HL-60 (cell line): Measurements from ENCODE around the gene SFPQ.

ENCODE experiments used
- DNase-seq, 2 experiments: peaks; one replicate each; pipeline ENCODE4 v3.0.0-alpha.2; 2010 to 2020; ENCODE audit warnings: low read depth in 1 of 2, low spot score in 1 of 2
- H3K27ac ChIP-seq: fragments of 250-450 bp; sonication (Bioruptor Pico); replicated peaks from 2 replicates; pipeline ENCODE4 v1.5.1; 2020; ENCODE audit warnings: mild to moderate bottlenecking, moderate library complexity
- H3K27me3 ChIP-seq: fragments of 250-450 bp; sonication (Bioruptor Pico); 2 replicates; pipeline ENCODE4 v1.5.1; 2021; ENCODE audit warnings: mild to moderate bottlenecking, moderate library complexity; ENCODE audit not compliant: insufficient read depth, poor library complexity, severe bottlenecking
- H3K4me3 ChIP-seq: replicated peaks from 2 replicates; pipeline ENCODE4 v1.5.1; 2011; ENCODE audit warnings: mild to moderate bottlenecking, control low read depth, low read length; ENCODE audit not compliant: insufficient read depth
- CTCF ChIP-seq: IDR thresholded peaks from one replicate; pipeline ENCODE4 v1.5.1; 2011; ENCODE audit warnings: low read length, control low read depth, inconsistent platforms; ENCODE audit not compliant: insufficient read depth
- GABPA ChIP-seq: IDR thresholded peaks from 2 replicates; pipeline ENCODE4 v1.6.1; 2012; ENCODE audit warnings: low read depth
- POLR2AphosphoS5 ChIP-seq: IDR thresholded peaks from 2 replicates; pipeline ENCODE4 v1.6.1; 2012; ENCODE audit warnings: low read depth
- REST ChIP-seq: IDR thresholded peaks from 2 replicates; pipeline ENCODE4 v1.6.1; 2012; ENCODE audit warnings: low read depth; ENCODE audit not compliant: insufficient replicate concordance
- SPI1 ChIP-seq: IDR thresholded peaks from 2 replicates; pipeline ENCODE4 v1.6.1; 2012; ENCODE audit warnings: low read depth, mild to moderate bottlenecking, borderline replicate concordance

The SFPQ gene

GRCh38 chr1:35229587-35230360 is 36.8 kb upstream of the SFPQ start:
- TF ChIP-seq GABPA: no peak
- TF ChIP-seq POLR2AphosphoS5: no peak
- TF ChIP-seq SPI1: no peak
- TF ChIP-seq CTCF: no peak
- no peak for TF ChIP-seq REST
- DNase-seq: no peak
- Histone ChIP-seq H3K4me3 (no peak overlapping the region), H3K27ac (no peak overlapping the region), H3K27me3 (no peaks in the 10 kb centered on the region)

GRCh38 chr1:35226546-35226945 is 33.6 kb upstream of the SFPQ start:
- no peaks in the 10 kb centered on the region for H3K27me3 ChIP-seq
- H3K4me3 ChIP-seq: no peak overlapping the region
- TF ChIP-seq SPI1 (0 out of 2 replicates have a peak, but pooled peaks have one; percentile 8), POLR2AphosphoS5 (no peak)
- no peak overlapping the region for H3K27ac ChIP-seq
- no peak for DNase-seq

GRCh38 chr1:35223084-35223630 is 30.2 kb upstream of the SFPQ start:
- DNase-seq: no peak
- H3K27me3 ChIP-seq: no peaks in the 10 kb centered on the region
- TF ChIP-seq SPI1 (no peak), POLR2AphosphoS5 (no peak), REST (no peak), GABPA (no peak), CTCF (no peak)
- H3K4me3 ChIP-seq: no peak overlapping the region
- H3K27ac ChIP-seq: no peak overlapping the region

GRCh38 chr1:35222322-35223083 is 29.6 kb upstream of the SFPQ start:
- H3K4me3 ChIP-seq: no peak overlapping the region
- TF ChIP-seq GABPA: no peak
- no peak for TF ChIP-seq CTCF
- TF ChIP-seq REST: no peak
- no peak for TF ChIP-seq SPI1
- no peak for TF ChIP-seq POLR2AphosphoS5
- DNase-seq: no peak
- H3K27ac ChIP-seq: no peak overlapping the region
- no peaks in the 10 kb centered on the region for H3K27me3 ChIP-seq
